H7 (cell line): ENCODE results near the gene RNU4-1. TPM values are rescaled to one million over a fixed set of nuclear protein-coding genes. Genes with fewer than 3 reads are reported as not detected.

Source experiments
- DNase-seq: peaks from one replicate; pipeline ENCODE4 v3.0.0; 2012
- H3K27me3 ChIP-seq: 2 replicates; pipeline ENCODE4 v1.6.0; 2011; ENCODE audit warnings: mild to moderate bottlenecking, low read length; ENCODE audit not compliant: control insufficient read depth, insufficient read depth
- H3K36me3 ChIP-seq: replicated peaks from 2 replicates; pipeline ENCODE4 v1.5.1; 2011; ENCODE audit warnings: low read length; ENCODE audit not compliant: control insufficient read depth, insufficient read depth
- H3K4me3 ChIP-seq: 2 replicates; pipeline ENCODE4 v1.5.1; 2011; ENCODE audit warnings: low read depth, mild to moderate bottlenecking, control low read depth, low read length, moderate library complexity; ENCODE audit not compliant: insufficient read depth
- total RNA-seq: library from RNA; depleted of rRNA; stranded (reverse); fragments of >200 nt; shearing (Covaris generic); gene quantifications from 2 replicates; pipeline ENCODE4 v1.2.3, GENCODE V29; 2014

RNU4-1 gene
- total RNA-seq, 1 experiment from 2014 or later, result under 0.01 TPM

GRCh38 chr12:120321382-120322202, 28.6 kb upstream of the RNU4-1 start:
- Histone ChIP-seq H3K27me3 (peaks cover 4% of the 10 kb centered on the region; the same call in 1 of the 2 replicates), H3K4me3 (no peak overlapping the region), H3K36me3 (no peaks in the 10 kb centered on the region)
- no peak for DNase-seq

DNA sequence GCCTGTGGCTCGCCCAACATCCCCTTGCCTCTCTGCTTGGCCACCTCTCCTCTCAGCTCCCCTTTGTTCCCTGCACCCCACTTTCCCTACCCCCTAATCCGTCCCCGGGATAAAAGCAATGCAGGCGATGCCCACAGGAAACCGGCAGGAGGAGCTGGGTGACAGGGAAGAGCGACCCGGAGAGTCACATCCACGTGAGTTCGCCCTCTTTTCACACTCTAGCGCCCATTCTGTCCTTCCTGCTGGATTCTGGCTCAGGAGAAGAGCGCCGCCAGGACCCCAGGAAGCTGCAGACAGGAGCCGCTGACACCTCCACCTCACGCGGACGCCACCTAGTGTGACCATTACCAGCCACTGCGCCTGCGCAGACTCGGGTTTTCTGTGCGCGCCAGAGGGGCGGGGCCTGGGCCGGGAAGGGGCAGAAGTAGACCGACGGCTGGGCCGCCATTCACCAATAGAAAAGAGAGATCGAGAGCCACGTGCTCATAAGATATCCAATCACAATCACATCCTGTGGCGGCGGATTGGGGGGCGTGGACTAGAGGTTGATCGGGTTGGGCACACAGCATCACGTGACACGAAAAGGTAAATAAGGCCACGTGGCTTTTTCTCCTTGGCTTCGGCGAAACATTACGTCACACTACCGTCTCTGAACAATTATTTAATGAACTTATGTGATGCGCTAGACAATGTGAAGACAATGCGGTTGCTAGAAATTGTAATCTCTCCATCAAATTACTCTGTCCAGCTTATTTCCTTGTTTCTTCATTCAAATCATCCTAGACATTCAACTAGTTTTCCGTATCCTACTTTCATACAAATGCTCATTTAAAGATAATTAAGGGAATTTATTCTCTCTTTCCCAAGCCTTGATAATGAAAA, 24.4 kb upstream of the RNU4-1 start:
- peak; percentile 99 for DNase-seq
- Histone ChIP-seq H3K36me3 (no peaks in the 10 kb centered on the region), H3K27me3 (no peaks in the 10 kb centered on the region), H3K4me3 (peak overlapping the region; percentile 46)

DNA sequence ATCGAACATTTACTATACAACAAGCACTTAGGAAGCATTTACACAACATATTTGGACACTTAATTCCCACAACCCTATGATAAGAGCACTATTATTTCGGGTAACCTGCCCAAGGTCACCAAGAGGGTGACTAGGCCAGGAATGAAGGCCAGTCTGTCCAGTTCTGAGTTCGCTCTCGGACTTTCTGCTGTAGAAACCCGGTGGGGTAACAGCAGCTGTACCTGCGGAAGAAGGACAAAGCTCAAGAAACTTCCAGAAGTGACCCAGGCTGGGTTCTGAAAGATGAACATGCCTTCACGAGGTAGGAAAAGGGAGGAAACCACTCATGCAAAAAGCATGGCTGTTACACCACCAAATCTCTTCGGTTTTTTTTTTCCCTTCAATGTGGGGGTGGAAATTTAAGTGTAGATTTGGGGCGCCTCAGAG, 23.8 kb upstream of the RNU4-1 start:
- no peaks in the 10 kb centered on the region for H3K27me3 ChIP-seq
- peak; percentile 27 for DNase-seq

DNA sequence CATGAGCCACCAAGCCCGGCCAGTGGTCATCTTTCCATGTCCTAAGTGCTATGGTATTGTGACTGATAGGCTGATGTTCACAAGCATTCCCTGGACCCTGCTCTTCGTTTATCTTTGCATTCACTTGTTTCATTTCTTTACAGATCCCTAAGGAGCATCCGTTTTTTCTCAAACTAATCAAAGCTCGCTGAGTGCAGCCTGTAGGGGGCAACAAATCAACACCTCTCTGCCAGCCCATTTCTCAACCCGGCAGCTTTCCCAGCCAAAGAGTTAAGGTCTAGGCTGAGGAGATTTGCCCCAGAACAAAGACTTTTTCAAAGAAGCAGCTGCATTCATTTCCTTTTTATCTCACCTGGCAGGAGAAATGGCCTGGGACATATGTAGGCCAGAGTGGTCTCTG, 21.2 kb upstream of the RNU4-1 start:
- Histone ChIP-seq H3K27me3 (no peaks in the 10 kb centered on the region), H3K4me3 (no peak overlapping the region), H3K36me3 (no peaks in the 10 kb centered on the region)
- peak; percentile 76 for DNase-seq

More for the DNA sequence above, 23.8 kb upstream of the RNU4-1 start:
- Histone ChIP-seq H3K4me3 (peak overlapping the region; percentile 46), H3K36me3 (no peaks in the 10 kb centered on the region)

DNA sequence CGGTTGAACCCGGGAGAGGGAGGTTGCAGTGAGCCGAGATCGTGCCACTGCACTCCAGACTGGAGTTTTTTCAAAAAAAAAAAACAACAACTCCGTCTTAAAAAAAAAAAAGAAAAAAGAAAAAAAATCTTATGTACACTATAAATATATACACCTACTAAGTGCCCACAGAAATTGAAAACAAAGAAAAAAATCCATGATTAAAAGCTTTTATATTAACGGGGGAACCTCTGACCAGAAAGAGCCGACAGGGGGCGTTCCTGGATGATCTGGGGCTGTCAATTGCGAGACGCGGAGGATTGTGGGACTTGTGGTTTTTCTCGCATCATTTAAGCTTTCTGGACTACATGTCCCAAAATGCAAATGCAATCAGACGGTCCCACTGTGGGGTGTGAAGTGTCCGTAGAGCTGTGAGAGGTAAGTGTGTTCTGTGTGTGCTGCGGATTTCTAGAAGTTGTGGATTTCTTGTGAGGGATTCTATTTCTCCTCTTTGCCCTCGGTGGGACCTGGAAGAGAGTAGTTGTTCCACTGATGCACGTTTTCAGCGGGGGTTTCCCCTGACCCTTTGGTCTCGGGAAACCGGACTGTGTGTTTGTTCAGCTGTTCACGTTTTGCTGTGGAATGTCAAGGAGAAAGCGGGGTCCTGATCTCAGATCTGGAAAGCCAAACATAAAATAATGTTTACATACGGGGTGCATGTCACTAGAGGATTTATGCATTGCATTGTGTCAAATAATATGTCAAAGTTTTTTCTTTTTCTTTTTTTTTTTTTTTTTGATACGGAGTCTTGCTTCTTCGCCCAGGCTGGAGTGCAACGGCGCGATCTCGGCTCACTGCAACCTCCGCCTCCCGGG, 9.2 kb upstream of the RNU4-1 start, which contains the start of gene SIRT4:
Gene SIRT4 (plus strand): TSS at position 360 of the 854 bp plus-strand sequence. CDS start 1,241 bp downstream, outside the sequence.
- peak; percentile 91 for DNase-seq
- H3K27me3 ChIP-seq, result no peaks in the 10 kb centered on the region
- no peaks in the 10 kb centered on the region; the same call in 1 of the 2 replicates for H3K36me3 ChIP-seq
- H3K4me3 ChIP-seq, result peak within 1 kb of the TSS; percentile 46

- no peaks in the 10 kb centered on the region for H3K27me3 ChIP-seq
- no peaks in the 10 kb centered on the region for H3K36me3 ChIP-seq
- peak overlapping the region; percentile 68 for H3K4me3 ChIP-seq
- DNase-seq, result no peak
Observed at GRCh38 chr12:120292411-120292660, 701 bp downstream of the RNU4-1 start.

DNA sequence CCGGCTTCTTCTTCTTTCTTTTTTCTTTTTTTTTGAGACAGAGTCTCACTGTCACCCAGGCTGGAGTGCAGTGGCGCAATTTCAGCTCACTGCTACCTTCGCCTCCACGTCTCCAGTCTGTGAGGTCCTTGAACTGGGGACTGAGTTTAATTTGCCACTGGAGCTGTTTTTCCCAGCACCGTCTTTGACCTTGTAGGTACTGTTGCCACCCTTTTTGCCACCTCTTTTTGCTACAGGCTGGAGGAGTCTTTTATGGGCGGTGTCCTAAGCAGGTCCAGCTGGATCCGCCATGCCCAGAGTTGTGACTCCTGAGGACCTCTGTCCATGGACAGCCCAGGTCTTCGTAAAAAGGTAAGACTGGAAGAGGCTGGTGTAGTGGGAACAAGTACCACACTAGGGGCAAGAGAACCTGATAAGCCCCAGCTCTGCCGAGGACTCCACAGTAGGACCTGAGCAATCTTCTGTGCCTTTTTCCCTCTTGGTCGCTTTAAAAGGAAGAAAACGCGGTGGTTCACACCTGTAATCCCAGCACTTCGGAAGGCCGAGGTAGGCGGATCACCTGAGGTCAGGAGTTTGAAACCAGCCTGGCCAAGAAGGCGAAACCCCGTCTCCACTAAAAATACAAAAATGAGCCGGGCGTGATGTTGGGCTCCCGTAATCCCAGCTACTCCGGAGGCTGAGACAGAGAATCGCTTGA, 2.3 kb downstream of the RNU4-1 start:
- peak; percentile 38 for DNase-seq
- H3K27me3 ChIP-seq, result no peaks in the 10 kb centered on the region
- H3K4me3 ChIP-seq, result peak overlapping the region; percentile 35
- H3K36me3 ChIP-seq, result no peaks in the 10 kb centered on the region

DNA sequence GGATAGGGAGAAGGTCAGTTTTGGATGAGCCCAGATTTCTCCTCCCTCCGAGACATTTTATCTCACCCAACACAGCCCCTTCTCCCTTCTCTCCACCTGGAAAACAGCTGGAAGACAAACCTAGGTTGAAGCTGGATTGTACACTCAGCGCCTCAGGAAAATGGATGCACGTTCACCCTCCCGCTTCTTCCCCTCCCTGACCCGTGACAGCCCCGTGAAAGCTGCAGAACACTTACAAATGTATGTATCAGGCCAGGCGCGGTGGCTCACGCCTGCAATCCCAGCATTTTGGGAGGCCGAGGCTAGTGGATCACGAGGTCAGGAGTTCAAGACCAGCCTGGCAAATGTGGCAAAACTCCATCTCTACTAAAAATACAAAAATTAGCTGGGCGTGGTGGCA, 5.5 kb downstream of the RNU4-1 start:
- Histone ChIP-seq H3K4me3 (no peak overlapping the region), H3K27me3 (no peaks in the 10 kb centered on the region), H3K36me3 (no peaks in the 10 kb centered on the region)
- DNase-seq, result no peak

- no peak for DNase-seq
- Histone ChIP-seq H3K36me3 (no peaks in the 10 kb centered on the region), H3K27me3 (no peaks in the 10 kb centered on the region), H3K4me3 (no peak overlapping the region)
Observed at GRCh38 chr12:120286768-120287490, 6.1 kb downstream of the RNU4-1 start.

- DNase-seq, result no peak
- no peak overlapping the region for H3K4me3 ChIP-seq
- no peaks in the 10 kb centered on the region for H3K36me3 ChIP-seq
- no peaks in the 10 kb centered on the region for H3K27me3 ChIP-seq
Observed at GRCh38 chr12:120284381-120284780, 8.7 kb downstream of the RNU4-1 start.

- Histone ChIP-seq H3K27me3 (no peaks in the 10 kb centered on the region), H3K36me3 (no peaks in the 10 kb centered on the region), H3K4me3 (no peak overlapping the region)
- DNase-seq, result peak; percentile 69
Observed at GRCh38 chr12:120283318-120283717, 9.7 kb downstream of the RNU4-1 start.

DNA sequence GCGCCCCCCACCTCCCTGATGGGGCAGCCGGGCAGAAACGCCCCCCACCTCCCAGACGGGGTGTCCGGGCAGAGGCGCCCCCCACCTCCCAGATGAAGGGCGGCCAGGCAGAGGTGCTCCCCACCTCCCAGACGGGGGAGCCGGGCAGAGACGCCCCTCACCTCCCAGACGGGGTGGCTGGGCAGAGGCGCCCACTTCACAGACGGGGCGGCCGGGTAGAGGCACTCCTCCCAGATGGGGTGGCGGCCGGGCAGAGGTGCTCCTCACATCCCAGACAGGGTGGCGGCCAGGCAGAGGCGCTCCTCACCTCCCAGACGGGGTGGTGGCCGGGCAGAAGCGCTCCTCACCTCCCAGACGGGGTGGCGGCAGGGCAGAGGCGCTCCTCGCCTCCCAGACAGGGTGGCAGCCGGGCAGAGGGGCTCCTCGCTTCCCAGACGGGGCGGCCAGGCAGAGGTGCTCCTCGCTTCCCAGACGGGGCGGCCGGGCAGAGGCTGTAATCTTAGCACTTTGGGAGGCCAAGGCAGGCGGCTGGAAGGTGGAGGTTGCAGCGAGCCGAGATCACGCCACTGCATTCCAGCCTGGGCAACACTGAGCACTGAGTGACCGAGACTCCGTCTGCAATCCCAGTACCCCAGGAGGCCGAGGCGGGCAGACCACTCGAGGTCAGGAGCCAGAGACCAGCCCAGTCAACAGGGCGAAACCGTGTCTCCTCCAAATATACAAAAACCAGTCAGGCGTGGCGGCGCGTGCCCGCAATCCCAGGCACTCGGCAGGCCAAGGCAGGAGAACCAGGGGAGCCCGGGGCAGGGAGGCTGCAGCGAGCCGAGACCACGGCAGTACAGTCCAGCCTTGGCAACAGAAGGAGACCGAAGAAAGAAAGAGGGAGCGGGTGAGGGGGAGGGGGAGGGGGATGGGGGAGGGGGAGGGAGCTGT, 14.6 kb downstream of the RNU4-1 start:
- Histone ChIP-seq H3K36me3 (no peaks in the 10 kb centered on the region), H3K27me3 (no peaks in the 10 kb centered on the region), H3K4me3 (no peak overlapping the region)
- no peak for DNase-seq
